Epidermal melanocyte (primary cell): ENCODE data around the gene BYSL.
A peak's percentile ranks its signal among the peaks of the same experiment; 100 is the strongest.

Source experiments
- DNase-seq: peaks from one replicate; pipeline ENCODE4 v3.0.0; 2011; ENCODE audit warnings: low spot score; ENCODE audit not compliant: insufficient read length

The BYSL gene

DNA sequence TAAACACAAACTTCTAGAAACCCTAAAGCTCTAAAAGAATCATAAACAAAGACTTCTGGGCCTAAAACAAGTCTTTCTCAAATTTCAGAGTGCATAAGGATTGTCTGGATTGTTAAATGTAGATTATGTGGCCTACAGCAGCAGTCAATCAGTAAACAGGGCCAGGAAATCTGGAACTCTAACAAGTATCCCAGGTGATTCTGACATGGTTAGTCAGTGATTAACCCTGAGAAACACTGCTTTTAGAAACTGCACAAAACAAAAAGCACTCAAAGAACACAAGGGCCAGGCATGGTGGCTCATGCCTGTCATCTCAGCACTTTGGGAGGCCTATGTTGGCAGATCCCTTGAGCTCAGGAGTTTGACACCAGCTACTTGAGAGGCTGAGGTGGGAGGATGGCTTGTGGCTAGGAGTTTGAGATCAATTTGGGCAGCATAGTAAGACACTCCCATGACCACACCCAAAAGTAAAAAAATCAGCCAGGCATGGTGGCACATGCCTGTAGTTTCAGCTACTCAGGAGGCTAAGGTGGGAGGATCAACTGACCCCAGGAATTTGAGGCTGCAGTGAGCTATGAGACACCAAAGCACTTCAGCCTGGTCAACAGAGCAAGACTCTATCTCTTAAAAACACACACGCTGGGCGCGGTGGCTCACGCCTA, 6.3 kb upstream of the BYSL start:
- no peak for DNase-seq

DNA sequence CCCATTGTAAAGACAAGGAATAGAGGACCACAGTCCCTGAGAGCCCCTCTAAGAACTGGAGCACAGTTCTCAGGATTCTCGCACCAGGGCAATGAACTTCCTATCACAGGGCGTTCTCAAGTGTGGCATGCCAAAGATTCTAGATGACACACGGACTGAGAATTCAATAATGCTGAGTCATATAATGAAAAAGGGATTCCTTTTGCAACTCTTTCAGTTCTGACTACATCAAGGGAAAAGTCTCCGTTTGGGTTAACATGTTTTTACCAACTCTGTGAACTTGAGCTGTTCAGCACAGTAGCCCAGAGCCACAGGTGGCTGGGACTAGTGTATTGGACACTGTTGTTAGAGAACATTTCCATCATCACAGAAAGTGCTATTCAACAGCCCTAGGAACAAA, 3.8 kb upstream of the BYSL start:
- DNase-seq, result peak; percentile 51

- no peak for DNase-seq
Observed at GRCh38 chr6:41921712-41921998, 356 bp downstream of the BYSL start.

- DNase-seq, result no peak
Observed at GRCh38 chr6:41922154-41922553, 855 bp downstream of the BYSL start.

GRCh38 chr6:41927253-41927652, 6.0 kb downstream of the BYSL start:
- DNase-seq, result no peak

DNA sequence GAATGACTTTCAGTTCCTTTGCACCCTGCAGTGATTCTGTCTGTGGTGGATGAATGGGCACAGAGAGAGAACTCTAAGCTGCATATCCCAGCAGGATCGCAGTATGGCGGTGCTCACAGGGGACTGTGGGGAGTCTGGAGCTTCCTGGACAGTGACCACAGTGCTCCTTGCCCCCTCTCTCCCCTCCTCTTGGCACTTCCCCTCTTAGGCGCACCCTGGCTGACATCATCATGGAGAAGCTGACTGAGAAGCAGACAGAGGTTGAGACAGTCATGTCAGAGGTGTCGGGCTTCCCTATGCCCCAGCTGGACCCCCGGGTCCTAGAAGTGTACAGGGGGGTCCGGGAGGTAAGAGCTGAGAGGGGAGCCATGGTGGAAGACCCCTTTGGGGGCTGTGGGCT, 8.6 kb downstream of the BYSL start:
- DNase-seq, result no peak

DNA sequence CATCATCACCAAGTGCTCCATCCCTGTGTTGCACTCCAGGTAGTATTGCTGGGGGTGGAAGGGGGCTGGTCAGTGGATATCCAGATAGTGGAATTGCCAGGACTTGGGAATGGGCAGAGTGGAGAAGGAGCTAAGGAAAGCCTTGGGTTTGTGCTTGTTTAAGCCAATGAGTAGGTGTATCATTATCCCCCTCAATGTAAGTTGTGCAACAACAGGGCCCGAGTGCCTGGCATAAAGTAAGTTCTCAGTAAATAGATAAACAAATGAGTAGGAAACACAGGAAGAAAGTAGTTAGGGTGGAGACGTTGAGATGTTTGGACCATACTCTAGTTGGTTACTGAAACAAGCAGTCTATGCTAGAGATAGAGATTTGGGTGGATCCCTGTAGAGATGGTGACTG, 10.5 kb downstream of the BYSL start:
- no peak for DNase-seq

DNA sequence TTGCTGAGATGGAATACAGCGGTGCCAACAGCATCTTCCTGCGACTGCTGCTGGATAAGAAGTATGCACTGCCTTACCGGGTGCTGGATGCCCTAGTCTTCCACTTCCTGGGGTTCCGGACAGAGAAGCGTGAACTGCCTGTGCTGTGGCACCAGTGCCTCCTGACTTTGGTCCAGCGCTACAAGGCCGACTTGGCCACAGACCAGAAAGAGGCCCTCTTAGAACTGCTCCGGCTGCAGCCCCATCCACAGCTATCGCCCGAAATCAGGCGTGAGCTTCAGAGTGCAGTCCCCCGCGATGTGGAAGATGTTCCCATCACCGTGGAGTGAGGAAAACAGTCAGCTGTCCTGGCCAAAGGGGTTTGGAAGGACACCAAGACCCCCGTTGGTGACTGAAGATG, 11.1 kb downstream of the BYSL start:
- DNase-seq, result no peak

GRCh38 chr6:41934278-41935192, 13.2 kb downstream of the BYSL start:
- DNase-seq, result no peak

- DNase-seq, result no peak
Observed at GRCh38 chr6:41935193-41935574, 13.9 kb downstream of the BYSL start.

DNA sequence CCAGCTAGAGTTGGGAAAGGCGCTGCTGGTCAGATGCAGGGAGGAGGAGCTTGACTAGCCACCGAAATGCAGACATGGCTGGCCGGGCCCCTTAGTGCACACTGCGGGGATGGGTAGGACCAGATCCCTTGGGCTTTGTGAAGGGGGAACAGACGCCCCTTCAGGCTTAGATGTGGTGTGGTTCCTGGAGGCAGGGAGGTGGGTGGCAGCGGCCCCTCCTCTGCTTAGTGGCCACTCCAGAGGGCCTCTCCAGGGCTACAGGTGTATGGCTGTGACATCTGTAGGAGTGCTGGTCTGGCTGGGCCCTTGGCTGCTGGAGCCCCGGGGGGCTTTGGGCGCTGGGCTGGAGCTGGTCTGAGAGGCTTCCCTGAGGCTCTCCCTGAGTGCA, 14.4 kb downstream of the BYSL start:
- DNase-seq, result no peak

DNA sequence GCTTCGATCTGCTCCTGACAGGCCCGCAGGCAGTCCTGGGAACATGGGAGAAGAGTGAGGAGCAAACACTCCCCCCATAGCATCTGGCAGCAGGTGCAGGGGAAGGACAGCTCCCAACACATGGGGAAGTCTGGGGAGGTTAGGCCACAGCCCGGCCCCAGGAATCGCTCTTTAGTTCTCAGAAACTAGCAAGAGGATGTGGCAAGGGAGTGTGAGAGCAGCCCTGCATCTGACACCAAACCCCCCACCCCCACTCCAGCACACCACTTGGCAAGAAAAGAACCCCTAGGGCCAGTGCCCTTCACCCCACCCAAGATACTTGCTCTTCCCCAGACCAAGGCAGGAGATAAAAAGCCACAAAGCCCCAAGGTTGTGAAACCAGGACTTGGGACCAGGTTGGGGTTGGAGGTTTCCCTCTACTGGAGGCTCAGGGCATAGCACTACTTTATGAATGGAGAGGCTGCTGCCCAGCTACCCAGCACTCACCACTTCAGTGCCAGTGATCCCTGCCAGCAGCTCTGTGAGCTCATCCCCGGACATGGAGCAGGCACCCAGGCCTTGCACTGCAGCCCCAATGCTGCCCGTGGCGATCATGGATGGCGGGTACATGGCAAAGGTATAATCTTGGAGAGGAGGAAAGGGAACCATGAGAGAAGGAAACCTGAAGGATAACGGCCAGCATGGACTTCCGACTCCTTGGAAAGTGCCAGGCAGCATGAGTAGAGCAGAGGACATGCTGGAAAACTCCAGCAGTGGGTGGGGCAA, 15.0 kb downstream of the BYSL start:
- DNase-seq, result peak; percentile 74

DNA sequence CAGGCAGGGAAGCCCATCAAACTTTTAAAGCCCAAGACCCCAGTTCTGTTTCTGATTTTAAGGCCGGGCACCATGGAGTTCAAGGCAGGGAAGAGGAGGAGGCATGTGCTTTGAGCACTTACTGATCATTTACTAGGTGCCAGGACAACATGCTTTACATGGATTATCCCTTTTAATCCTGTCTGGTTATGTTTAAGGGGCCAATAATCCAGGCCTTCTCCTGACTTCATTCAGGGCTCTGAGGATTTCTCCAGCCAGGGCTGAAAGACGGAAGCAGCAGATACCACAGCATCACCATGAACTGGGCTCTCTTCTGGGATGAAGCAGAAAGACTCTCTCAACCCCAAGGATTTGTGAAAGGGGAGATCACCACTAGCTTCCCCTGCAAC, 16.2 kb downstream of the BYSL start:
- DNase-seq, result no peak

- DNase-seq, result no peak
Observed at GRCh38 chr6:41937861-41938574, 16.7 kb downstream of the BYSL start.

GRCh38 chr6:41938590-41939175, 17.4 kb downstream of the BYSL start:
- DNase-seq, result no peak

DNA sequence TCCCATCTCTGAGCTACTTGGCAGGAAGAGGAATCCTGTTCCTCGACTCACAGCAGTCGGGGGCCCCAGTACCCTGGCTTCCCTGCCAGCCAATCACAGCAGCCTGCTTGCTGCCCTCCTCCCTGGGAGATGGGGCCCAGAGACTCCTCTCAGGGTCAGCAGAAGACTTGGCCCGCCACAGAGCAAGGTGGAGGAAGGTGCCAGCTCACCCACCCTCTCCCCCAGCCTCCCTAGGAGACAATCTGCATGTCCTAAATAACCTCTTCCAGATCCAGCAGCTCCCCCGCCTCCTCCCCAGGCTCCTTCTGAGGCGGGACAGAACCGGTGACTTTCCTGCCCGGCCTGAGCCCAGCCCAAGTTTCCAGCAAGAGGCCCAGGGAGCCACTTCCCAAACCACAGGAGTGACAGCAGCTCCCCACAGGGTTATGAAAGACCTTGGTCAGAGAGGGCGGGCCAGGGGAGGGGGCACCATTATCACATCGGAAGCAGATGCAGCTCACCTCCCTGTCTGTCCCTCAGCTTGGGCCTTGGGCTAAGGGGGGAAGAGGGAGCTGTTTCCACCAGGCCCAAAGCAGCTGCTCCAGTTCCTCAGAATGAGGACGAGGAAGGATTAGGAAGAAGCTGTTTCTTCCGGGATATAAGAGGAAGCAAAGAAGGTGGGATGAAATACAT, 18.0 kb downstream of the BYSL start:
- peak; percentile 56 for DNase-seq

DNA sequence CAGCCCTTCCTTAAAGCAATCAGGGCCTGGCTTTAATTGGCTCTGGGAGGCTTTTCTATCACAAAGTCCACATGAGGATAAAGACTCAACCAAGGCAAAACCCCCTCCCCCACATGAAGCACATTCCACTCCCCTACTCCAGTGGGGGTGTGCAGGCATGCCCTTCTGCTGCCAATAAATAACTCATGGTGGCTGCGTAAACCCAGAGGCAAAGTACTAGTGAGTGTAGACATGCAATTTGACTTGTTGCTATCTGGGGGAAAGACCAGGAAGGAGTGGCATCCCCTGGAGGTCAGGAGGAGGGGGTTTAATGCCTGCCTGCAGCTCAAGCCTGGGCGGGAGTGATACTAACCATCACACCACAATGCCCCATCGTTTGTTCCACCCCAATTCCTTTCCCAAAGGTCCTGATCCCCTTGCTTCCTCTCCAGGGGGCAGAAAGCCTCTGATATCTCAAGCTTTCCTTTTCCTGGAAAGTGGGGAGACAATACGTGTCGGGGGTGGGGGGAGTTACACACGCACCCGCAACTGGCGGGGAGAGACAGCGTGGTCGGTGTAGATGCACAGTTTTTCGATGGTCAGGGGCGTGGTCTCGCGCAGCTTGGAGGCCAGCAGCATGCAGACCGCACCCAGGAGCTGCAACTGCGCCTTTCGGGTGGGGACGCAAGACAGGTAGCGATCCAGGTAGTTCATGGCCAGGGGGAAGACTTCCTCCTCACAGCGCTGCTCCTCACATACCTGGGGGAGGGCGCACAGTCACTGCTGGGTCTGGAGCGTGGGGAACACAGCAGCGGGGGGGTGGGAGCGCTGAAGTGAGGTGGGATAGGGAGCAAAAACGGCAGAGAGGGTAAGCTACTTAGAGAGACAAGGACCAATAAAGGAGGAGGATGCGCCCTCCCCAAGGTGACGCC, 18.8 kb downstream of the BYSL start:
- DNase-seq, result no peak

DNA sequence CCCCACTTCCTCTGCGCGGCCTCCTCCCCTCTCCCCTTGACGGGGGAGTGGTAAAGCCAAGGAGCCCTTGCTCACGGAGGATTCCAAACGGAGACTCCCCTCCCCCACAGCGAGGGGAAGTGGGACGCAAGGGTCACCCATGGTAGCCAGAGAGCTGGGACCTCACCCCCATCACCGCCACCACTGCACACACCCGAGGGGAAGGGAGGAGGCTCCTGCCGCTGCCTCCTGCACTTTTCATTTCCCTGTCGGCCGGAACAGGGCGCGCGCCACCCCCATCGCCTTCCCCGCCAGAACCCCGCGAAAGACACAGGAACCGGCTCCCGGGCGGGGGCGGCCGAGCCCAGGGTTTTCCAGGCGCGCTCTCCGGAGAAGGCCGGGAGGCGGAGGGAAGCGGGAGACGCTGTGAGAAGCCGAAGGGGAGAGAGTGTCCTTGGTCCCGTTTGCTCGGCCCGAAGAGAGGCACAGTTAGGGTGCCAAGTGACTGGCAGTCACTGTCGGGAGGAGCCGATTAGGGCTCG, 19.5 kb downstream of the BYSL start:
- DNase-seq, result no peak

GRCh38 chr6:41941280-41942066, 20.2 kb downstream of the BYSL start, which contains the start of gene CCND3:
Gene CCND3 (minus strand): TSS chr6:41941808. CDS start chr6:41941649, 159 bp downstream.
- peak; percentile 61 for DNase-seq
